Activated CD8-positive, alpha-beta memory T cell treated with anti-CD3 and anti-CD28 coated beads for 24 hours (primary cell): Measurements from ENCODE around the gene NUDT6.
"Not testable (repeated sequence)": the region's sequence is repeated elsewhere in the genome, so short reads cannot be mapped to it uniquely, and the experiment has no call there.

Experiments
- DNase-seq: peaks from one replicate; pipeline ENCODE4 v3.0.0-alpha.2; 2020

NUDT6 gene

DNA sequence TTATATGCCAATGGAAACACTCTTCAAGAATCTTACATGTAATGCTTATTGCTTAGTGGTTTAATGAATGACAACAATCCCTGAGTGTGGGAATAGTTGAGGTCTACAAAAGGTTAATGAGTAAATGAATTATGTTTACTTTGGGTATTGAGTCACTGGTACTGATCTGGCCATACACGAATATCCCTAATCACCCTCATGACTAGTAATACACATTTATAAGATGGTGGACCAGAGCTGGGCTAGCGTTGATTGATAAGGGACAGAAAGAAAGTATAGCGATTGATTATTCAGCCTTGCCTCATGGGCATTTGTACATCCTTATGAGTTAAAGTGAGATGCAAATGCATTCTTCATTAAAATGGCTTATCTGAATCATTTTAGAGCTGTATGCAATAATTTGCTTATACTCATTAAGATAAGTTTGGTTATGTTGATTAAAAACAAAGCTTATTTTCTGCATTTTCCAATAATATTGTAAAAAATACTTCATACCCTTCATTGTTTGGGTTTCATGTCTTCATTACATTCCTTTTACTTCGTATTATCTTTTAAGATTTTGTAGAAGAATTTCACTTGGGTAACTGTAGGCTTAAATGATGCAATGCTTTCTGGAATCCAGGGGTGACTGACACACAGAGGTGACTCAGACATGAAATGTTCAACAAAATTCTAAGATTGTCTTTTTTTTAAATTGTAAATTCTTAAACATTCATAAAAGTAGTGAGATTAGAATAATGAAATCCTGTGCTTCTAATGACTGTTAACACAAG is 48.4 kb downstream of the NUDT6 start:
- DNase-seq = no peak

DNA sequence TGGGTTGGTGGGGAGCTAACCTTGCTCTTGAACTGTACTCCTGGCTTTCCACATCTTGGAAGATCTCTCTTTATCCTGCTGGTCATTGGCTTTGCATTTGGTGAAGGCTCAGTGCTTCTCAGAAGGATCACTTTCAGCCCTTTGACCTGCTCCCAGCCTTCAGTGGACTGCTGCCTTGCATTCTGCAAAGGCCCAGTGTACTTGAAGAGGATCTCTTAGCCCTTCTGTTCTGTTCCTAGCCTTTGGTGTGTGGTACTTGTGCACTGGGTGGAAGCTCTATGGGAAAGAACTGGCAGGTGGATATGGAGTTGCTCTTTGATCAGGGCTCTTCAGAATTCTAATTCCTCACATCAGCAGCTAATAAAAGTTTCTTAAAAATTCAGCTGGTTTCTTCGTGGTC is 49.3 kb downstream of the NUDT6 start:
- DNase-seq = no peak

DNA sequence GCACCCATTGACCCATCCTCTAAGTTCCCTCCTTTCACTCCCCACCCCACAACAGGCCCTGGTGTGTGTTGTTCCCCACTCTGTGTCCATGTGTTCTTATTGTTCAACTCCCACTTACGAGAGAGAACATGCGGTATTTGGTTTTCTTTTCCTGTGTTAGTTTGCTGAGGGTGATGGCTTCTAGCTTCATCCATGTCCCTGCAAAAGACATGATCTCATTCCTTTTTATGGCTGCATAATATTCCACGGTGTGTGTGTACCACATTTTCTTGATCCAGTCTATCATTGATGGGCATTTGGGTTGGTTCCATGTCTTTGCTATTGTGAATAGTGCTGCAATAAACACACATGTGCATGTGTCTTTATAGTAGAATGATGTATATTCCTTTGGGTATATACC is 54.2 kb downstream of the NUDT6 start:
- not testable (repeated sequence) for DNase-seq

DNA sequence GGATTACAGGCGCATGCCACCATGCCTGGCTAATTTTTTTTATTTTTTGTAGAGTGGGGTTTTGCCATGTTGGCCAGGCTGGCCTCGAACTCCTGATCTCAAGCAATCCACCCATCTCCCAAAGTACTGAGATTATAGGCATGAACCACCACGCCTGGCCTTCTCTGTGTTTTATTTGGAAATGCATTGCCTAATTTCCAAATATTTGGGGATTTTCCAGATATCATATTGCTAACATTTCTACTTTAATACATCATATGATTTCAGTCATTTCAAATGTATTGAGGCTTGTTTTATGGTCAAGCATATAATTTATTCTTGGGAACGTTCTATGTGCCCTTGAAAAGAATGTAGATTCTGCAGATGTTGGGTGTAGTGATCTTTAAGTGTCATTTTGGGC is 57.0 kb downstream of the NUDT6 start:
- no peak for DNase-seq

DNA sequence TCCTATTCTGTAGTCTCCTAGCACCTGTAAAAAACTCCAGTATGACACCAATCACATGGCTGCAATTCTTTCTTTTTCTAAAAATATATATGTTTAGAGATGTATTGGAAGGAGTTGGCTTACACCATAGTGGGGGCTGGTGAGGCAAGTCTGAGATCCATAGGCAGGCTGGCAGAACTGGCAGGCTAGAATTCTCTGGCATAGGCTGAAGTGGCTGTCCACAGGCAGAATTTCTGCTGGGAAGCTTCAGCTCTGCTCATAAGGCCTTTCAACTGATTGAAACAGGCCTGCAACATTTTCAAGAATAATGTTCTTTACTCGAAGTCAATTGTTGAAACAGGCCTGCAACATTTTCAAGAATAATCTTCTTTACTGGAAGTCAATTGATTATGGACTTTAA is 58.8 kb downstream of the NUDT6 start:
- no peak for DNase-seq

DNA sequence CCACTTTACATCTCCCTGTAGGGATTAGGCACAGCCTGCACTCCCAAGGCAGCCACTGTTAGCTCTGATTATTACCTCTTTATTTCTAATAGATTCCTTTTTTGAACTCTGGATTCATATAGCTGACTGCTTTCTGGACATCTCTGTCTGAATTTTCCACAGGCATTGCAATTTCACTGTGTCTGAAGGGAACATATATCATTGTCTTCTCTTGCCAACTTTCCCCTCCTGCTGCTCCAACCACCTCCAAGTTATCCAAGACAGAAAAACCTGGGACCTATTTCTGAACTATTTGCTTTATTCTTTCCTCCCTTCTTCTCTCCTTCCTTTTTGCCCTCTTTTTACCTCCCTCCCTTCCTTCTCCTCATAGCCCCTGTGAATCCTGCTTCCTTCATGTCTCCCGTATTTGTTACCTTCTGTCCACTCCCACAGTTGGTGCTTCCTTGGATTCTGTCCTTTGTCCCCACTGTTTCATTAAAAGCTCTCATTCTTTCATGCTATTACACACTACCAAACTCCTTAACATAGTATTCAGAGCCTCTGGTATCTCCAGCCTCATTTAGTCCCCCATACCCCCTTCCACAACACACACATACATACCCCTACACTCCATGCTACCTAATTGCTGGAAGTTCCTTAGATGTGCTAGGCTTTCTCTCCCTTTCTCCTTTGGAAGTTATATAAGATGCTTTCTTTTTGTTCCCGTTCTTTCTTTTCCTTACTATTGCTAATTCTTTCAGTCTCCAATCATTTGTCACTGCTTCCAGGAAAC is 61.0 kb downstream of the NUDT6 start:
- no peak for DNase-seq

- no peak for DNase-seq
These were observed 63.7 kb downstream of the NUDT6 start for GRCh38 chr4:122858705-122859104.

GRCh38 chr4:122857160-122857559 is 65.2 kb downstream of the NUDT6 start:
- DNase-seq = no peak

DNA sequence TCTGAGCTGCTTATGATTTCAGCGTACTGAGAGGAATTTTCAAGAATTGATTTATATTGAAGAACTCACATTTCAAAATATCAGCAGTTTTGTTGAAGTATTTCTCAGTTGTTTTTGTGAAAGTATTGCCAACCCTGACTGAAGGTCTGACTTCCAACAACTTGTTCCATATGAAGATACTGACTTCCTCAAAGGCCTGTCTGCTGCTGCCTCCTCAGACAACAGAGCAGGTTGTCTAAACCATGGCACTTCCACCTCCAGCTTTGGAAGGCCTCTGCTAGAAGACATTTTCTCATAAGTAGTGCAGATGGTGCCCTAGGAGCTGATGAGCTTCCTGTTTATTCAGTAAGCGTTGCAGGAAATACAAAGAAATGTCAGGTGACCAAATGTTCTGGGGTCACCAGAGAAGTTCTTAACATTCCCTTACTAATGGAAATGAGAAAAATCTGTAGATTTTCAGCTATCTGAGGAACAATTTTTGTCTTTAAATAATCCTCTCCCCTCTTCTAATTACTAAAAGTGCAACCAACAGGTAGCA is 67.0 kb downstream of the NUDT6 start:
- DNase-seq = no peak

GRCh38 chr4:122854447-122855352 is 67.7 kb downstream of the NUDT6 start:
- no peak for DNase-seq

GRCh38 chr4:122851568-122851967 is 70.8 kb downstream of the NUDT6 start:
- no peak for DNase-seq

GRCh38 chr4:122849789-122850188 is 72.6 kb downstream of the NUDT6 start:
- not testable (repeated sequence) for DNase-seq

- DNase-seq = no peak
These were observed 74.5 kb downstream of the NUDT6 start for GRCh38 chr4:122847931-122848330.

GRCh38 chr4:122845760-122846159 is 76.6 kb downstream of the NUDT6 start:
- no peak for DNase-seq

DNA sequence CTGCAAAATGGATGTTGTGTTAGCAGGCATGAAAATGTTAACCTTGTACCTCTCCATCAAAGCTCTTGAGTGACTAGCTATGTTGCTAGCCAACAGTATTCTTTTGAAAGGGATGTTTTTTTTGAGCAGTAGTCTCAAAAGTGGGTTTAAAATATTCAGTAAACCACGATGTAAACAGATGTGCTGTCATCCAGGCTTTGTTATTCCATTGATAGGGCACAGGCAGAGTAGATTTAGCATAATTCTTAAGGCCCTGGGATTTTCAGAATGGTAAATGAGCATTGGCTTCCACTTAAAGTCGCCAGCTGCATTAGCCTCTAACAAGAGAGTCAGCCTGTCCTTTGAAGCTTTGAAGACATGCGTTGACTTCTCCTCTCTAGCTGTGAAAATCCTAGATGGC is 77.3 kb downstream of the NUDT6 start:
- DNase-seq = no peak

DNA sequence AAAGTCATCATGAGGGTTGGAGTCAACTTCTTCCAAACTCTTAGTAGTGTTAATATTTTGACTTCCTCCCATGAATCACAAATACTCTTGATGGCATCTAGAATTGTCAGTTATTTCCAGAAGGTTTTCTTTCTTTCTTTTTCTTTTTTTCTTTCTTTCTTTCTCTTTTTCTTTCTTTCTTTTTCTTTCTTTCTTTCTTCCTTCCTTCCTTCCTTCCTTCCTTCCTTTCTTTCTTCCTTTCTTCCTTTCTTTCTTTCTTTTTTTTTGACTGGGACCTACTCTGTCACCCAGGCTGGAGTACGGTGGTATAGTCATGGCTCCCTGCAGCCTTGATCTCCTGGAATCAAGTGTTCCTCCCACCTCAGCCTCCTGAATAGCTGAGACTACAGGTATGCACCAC is 78.0 kb downstream of the NUDT6 start:
- DNase-seq = not testable (repeated sequence)

- DNase-seq = no peak
These were observed 79.3 kb downstream of the NUDT6 start for GRCh38 chr4:122842984-122843531.
